HepG2 (cell line): ENCODE results near the gene ADGRG6. TPM values are rescaled to one million over a fixed set of nuclear protein-coding genes. Genes with fewer than 3 reads are reported as not detected.

ENCODE experiments used
- BCL6 ChIP-seq: IDR thresholded peaks from 2 replicates; pipeline ENCODE4 v1.6.1; 2016; ENCODE audit warnings: missing genetic modification reagents, missing compliant biosample characterization
- GPBP1L1 ChIP-seq: sonication (generic); formaldehyde crosslinking; IDR thresholded peaks from 2 replicates; pipeline ENCODE4 v1.5.0; 2020; ENCODE audit warnings: mild to moderate bottlenecking, missing genetic modification reagents
- HBP1 ChIP-seq: IDR thresholded peaks from 2 replicates; pipeline ENCODE4 v1.6.1; 2016; ENCODE audit warnings: low read depth, control low read depth
- HES4 ChIP-seq: sonication (generic); formaldehyde crosslinking; IDR thresholded peaks from 2 replicates; pipeline ENCODE4 v1.9.0; 2021; ENCODE audit warnings: mild to moderate bottlenecking, missing genetic modification reagents, borderline replicate concordance
- MAZ ChIP-seq, 2 experiments: sonication (generic) in 1 of 2; formaldehyde crosslinking in 1 of 2; IDR thresholded peaks; 2 replicates each; pipeline versions ENCODE4 v1.5.0 to v1.6.1; 2012 to 2020; ENCODE audit warnings: low read depth in 2 of 2, mild to moderate bottlenecking in 2 of 2, borderline replicate concordance in 1 of 2, improper control_type of control experiment in 1 of 2, low read length in 1 of 2, missing genetic modification reagents in 1 of 2, moderate library complexity in 1 of 2
- NFKBIZ ChIP-seq: IDR thresholded peaks from 2 replicates; pipeline ENCODE4 v1.6.1; 2018; ENCODE audit warnings: missing genetic modification reagents, missing compliant biosample characterization
- RAD51 ChIP-seq: fragments of 450-650 bp; IDR thresholded peaks from 2 replicates; pipeline ENCODE4 v1.6.1; 2016; ENCODE audit warnings: borderline replicate concordance
- RCOR2 ChIP-seq: IDR thresholded peaks from 2 replicates; pipeline ENCODE4 v1.6.1; 2016; ENCODE audit warnings: missing biosample characterization, missing genetic modification reagents
- ZC3H13 ChIP-seq: sonication (generic); formaldehyde crosslinking; IDR thresholded peaks from 2 replicates; pipeline ENCODE4 v1.8.1; 2023; ENCODE audit warnings: mild to moderate bottlenecking, missing genetic modification reagents, moderate library complexity
- ZNF256 ChIP-seq: sonication (generic); formaldehyde crosslinking; conservative IDR thresholded peaks from 2 replicates; pipeline ENCODE4 v1.4.0; 2020; ENCODE audit warnings: missing genetic modification reagents
- ZNF337 ChIP-seq: sonication (generic); formaldehyde crosslinking; IDR thresholded peaks from 2 replicates; pipeline ENCODE4 v1.5.1; 2020; ENCODE audit warnings: missing genetic modification reagents, low read depth, mild to moderate bottlenecking, borderline replicate concordance
- polyA plus RNA-seq, 8 experiments: library from polyadenylated mRNA; depleted of rRNA in 3 of 8; stranded (reverse) in 7 of 8; unstranded in 1 of 8; fragments of >200 nt; fragmentation: Illumina TruSeq in 4 of 8; extraction: Trizol in 4 of 8; gene quantifications; 2 replicates each; pipeline versions ENCODE4 v1.2.1 to v1.2.3, GENCODE V29; 2011 to 2016; ENCODE audit warnings: low read depth in 4 of 8, missing spikeins in 1 of 8, mixed read lengths in 1 of 8; ENCODE audit not compliant: insufficient read depth in 1 of 8
- total RNA-seq, 5 experiments: library from RNA; depleted of rRNA; stranded (reverse); fragments of >200 nt; fragmentation: Illumina TruSeq; extraction: Trizol; gene quantifications; 2 replicates each; pipeline ENCODE4 v1.2.3, GENCODE V29; 2016; ENCODE audit warnings: low read depth in 1 of 5
- TF ChIP-seq, protein P1 (sequence below): IDR thresholded peaks from 2 replicates; pipeline ENCODE4 v1.6.1; 2016; ENCODE audit warnings: missing biosample characterization, missing genetic modification reagents, low read depth
- TF ChIP-seq, protein P2 (sequence below): sonication (generic); formaldehyde crosslinking; conservative IDR thresholded peaks from 2 replicates; pipeline ENCODE4 v1.8.1; 2023; ENCODE audit warnings: missing genetic modification reagents
- TF ChIP-seq, protein P3 (sequence below): IDR thresholded peaks from 2 replicates; pipeline ENCODE4 v1.6.1; 2016; ENCODE audit warnings: missing genetic modification reagents, missing compliant biosample characterization
- TF ChIP-seq, protein P4 (sequence below): sonication (generic); formaldehyde crosslinking; IDR thresholded peaks from 2 replicates; pipeline ENCODE4 v1.4.0; 2020; ENCODE audit warnings: missing genetic modification reagents
- TF ChIP-seq, protein P5 (sequence below): sonication (generic); formaldehyde crosslinking; IDR thresholded peaks from 2 replicates; pipeline ENCODE4 v1.4.0; 2020; ENCODE audit warnings: missing genetic modification reagents, borderline replicate concordance

The ADGRG6 gene
- total and polyA plus RNA-seq, 2 of the 13 experiments (the other 11 are each of a cell fraction or from before 2014, with no cell fraction given), result 129 to 249 TPM

DNA sequence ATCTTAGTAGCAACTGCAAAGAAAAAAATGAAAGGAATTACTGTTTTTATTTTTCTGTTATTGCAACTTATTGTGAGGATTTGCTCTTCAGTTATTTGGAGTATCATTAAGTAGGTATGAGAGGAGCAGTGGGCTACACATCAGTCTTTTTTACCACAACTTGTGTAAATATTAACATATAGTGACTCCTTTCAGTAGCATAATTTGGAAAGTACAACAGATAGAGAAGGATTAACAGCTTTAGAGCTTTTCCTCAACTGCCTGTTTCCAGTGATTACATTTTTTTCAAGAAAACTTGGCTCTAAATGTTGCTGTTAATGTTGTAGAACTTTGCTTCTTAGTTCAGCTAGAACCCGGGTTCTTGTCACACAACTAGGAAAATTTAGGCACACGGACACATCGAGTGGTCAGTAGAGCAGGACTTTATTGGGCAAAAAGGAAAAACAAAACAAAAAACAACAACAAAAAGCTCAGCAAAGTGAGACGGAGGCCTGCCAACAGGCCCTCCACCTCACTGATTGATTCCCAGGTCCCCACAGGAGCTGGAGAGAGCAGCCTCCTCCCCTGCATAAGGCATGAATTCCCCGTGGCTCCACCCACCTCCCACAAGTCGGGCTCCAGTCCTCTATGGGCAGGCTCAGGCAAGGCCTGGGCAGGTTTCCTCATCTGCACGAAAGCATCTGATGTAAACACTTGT, 75.1 kb downstream of the ADGRG6 start (continued):
- TF ChIP-seq, protein P1, sequence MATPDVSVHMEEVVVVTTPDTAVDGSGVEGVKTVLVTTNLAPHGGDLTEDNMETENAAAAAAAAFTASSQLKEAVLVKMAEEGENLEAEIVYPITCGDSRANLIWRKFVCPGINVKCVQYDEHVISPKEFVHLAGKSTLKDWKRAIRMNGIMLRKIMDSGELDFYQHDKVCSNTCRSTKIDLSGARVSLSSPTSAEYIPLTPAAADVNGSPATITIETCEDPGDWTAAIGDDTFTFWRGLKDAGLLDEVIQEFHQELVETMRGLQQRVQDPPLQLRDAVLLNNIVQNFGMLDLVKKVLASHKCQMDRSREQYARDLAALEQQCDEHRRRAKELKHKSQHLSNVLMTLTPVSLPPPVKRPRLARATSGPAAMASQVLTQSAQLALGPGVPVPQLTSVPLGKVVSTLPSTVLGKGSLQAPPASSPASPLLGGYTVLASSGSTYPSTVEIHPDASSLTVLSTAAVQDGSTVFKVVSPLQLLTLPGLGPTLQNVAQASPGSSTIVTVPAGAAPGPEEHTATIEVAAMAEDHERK (CRISPR knock-in tag), result no peak
- TF ChIP-seq NFKBIZ (CRISPR knock-in tag) (no peak), ZNF256 (no peak), ZNF337 (no peak), RCOR2 (CRISPR knock-in tag) (no peak), RAD51 (no peak), BCL6 (CRISPR knock-in tag) (peak; percentile 31; the same call in 1 of the 2 replicates), GPBP1L1 (no peak), HBP1 (CRISPR knock-in tag) (no peak), MAZ (IDR thresholded peaks at IDR 0.05; ENCODE audit: borderline replicate concordance, low read depth, low read length) (no peak), MAZ (CRISPR knock-in tag; IDR thresholded peaks at IDR 0.05; ENCODE audit: low read depth) (0 out of 2 replicates have a peak, but pooled peaks have one; percentile 65), ZC3H13 (no peak), HES4 (CRISPR knock-in tag) (no peak)
- TF ChIP-seq, protein P2, sequence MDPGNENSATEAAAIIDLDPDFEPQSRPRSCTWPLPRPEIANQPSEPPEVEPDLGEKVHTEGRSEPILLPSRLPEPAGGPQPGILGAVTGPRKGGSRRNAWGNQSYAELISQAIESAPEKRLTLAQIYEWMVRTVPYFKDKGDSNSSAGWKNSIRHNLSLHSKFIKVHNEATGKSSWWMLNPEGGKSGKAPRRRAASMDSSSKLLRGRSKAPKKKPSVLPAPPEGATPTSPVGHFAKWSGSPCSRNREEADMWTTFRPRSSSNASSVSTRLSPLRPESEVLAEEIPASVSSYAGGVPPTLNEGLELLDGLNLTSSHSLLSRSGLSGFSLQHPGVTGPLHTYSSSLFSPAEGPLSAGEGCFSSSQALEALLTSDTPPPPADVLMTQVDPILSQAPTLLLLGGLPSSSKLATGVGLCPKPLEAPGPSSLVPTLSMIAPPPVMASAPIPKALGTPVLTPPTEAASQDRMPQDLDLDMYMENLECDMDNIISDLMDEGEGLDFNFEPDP, result no peak
- TF ChIP-seq, protein P3, sequence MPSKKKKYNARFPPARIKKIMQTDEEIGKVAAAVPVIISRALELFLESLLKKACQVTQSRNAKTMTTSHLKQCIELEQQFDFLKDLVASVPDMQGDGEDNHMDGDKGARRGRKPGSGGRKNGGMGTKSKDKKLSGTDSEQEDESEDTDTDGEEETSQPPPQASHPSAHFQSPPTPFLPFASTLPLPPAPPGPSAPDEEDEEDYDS (CRISPR knock-in tag), result peak; percentile 37; the same call in 1 of the 2 replicates
- TF ChIP-seq, protein P4, sequence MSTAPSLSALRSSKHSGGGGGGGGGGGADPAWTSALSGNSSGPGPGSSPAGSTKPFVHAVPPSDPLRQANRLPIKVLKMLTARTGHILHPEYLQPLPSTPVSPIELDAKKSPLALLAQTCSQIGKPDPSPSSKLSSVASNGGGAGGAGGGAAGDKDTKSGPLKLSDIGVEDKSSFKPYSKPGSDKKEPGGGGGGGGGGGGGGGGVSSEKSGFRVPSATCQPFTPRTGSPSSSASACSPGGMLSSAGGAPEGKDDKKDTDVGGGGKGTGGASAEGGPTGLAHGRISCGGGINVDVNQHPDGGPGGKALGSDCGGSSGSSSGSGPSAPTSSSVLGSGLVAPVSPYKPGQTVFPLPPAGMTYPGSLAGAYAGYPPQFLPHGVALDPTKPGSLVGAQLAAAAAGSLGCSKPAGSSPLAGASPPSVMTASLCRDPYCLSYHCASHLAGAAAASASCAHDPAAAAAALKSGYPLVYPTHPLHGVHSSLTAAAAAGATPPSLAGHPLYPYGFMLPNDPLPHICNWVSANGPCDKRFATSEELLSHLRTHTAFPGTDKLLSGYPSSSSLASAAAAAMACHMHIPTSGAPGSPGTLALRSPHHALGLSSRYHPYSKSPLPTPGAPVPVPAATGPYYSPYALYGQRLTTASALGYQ (CRISPR knock-in tag), result 0 out of 2 replicates have a peak, but pooled peaks have one; percentile 25
- TF ChIP-seq, protein P5, sequence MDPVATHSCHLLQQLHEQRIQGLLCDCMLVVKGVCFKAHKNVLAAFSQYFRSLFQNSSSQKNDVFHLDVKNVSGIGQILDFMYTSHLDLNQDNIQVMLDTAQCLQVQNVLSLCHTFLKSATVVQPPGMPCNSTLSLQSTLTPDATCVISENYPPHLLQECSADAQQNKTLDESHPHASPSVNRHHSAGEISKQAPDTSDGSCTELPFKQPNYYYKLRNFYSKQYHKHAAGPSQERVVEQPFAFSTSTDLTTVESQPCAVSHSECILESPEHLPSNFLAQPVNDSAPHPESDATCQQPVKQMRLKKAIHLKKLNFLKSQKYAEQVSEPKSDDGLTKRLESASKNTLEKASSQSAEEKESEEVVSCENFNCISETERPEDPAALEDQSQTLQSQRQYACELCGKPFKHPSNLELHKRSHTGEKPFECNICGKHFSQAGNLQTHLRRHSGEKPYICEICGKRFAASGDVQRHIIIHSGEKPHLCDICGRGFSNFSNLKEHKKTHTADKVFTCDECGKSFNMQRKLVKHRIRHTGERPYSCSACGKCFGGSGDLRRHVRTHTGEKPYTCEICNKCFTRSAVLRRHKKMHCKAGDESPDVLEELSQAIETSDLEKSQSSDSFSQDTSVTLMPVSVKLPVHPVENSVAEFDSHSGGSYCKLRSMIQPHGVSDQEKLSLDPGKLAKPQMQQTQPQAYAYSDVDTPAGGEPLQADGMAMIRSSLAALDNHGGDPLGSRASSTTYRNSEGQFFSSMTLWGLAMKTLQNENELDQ (CRISPR knock-in tag), result no peak
